ENCODE results near the gene SPATA12. TPM values are rescaled to one million over a fixed set of nuclear protein-coding genes. Genes with fewer than 3 reads are reported as not detected.
"Not testable (repeated sequence)": the region's sequence is repeated elsewhere in the genome, so short reads cannot be mapped to it uniquely, and the experiment has no call there.

Gene SPATA12
- total RNA-seq, 4 donors from 2014 or later, result not detected

- DNase-seq (ENCODE audit: low spot score) (no peak), ATAC-seq (ENCODE audit: low FRiP score) (peak; percentile 36)
- TF ChIP-seq CTCF (IDR thresholded peaks at IDR 0.05), result no peak
Measured at GRCh38 chr3:57079474-57079831, 19.0 kb downstream of the SPATA12 start.

- ATAC-seq (ENCODE audit: low FRiP score), result no peak
- no peak for TF ChIP-seq CTCF (IDR thresholded peaks at IDR 0.05)
- DNase-seq (ENCODE audit: low spot score), result no peak
Measured at GRCh38 chr3:57080171-57080570, 19.7 kb downstream of the SPATA12 start.

- TF ChIP-seq CTCF (IDR thresholded peaks at IDR 0.05), result no peak
- DNase-seq (ENCODE audit: low spot score) (no peak), ATAC-seq (ENCODE audit: low FRiP score) (no peak)
Measured at GRCh38 chr3:57081173-57081572, 20.7 kb downstream of the SPATA12 start.

- no peak for DNase-seq (ENCODE audit: low spot score)
- ATAC-seq (ENCODE audit: low FRiP score), result no peak
- TF ChIP-seq CTCF (IDR thresholded peaks at IDR 0.05), result no peak
Measured at GRCh38 chr3:57082481-57082880, 22.0 kb downstream of the SPATA12 start.

- ATAC-seq (ENCODE audit: low FRiP score), result not testable (repeated sequence)
Measured at GRCh38 chr3:57083266-57083995, 23.0 kb downstream of the SPATA12 start.

GRCh38 chr3:57085211-57085610 is 24.7 kb downstream of the SPATA12 start:
- TF ChIP-seq CTCF (IDR thresholded peaks at IDR 0.05), result no peak
- DNase-seq (ENCODE audit: low spot score) (no peak), ATAC-seq (ENCODE audit: low FRiP score) (no peak)

More at GRCh38 chr3:57083266-57083995, 23.0 kb downstream of the SPATA12 start:
- DNase-seq (ENCODE audit: low spot score), result not testable (repeated sequence)

GRCh38 chr3:57086201-57086600 is 25.7 kb downstream of the SPATA12 start:
- ATAC-seq (ENCODE audit: low FRiP score), result no peak
- DNase-seq (ENCODE audit: low spot score), result no peak
- no peak for TF ChIP-seq CTCF (IDR thresholded peaks at IDR 0.05)
